CMK (cell line): Measurements from ENCODE around the gene ZNF555.
"Not testable (repeated sequence)": the region's sequence is repeated elsewhere in the genome, so short reads cannot be mapped to it uniquely, and the experiment has no call there.

ENCODE experiments used
- DNase-seq: peaks from one replicate; pipeline ENCODE4 v3.0.0-alpha.2; 2010; ENCODE audit warnings: low read depth

Gene ZNF555

GRCh38 chr19:2807379-2808128, 33.7 kb upstream of the ZNF555 start:
- no peak for DNase-seq

DNA sequence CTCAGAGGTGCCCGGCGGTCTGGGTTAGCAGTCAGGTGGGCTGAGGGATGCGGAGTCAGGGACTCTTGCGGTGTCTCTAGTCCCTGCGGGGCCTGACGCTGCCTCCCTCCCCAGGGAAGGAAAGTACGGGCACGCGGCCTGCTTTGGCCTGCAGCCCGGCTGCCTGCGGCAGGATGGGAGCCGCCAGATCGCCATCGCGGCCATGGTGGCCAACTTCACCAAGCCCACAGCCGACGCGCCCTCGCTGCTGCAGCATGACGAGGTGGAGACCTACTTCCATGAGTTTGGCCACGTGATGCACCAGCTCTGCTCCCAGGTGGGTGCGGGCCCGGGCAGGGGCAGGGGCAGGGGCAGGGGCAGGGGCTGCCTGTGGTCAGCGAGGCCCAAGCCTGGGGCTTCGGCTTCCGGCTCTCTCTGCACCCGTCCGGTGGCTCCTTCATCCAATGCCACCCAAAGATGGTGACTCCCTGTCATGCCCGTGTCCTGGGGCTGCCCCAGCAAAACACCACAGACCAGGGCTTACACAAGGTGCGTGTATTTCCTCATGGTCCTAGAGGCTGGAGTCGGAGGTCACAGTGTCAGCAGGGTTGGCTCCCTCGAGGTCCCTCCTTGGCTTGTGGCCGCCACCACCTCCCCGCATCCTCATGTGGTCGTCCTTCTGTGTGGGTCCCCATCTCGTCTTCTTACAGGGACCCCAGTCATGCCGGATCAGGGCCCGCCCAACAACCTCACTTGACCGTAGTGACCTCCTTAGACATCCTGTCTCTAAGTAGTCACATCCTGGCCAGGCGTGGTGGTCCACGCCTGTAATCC, 32.9 kb upstream of the ZNF555 start:
- DNase-seq, result no peak

DNA sequence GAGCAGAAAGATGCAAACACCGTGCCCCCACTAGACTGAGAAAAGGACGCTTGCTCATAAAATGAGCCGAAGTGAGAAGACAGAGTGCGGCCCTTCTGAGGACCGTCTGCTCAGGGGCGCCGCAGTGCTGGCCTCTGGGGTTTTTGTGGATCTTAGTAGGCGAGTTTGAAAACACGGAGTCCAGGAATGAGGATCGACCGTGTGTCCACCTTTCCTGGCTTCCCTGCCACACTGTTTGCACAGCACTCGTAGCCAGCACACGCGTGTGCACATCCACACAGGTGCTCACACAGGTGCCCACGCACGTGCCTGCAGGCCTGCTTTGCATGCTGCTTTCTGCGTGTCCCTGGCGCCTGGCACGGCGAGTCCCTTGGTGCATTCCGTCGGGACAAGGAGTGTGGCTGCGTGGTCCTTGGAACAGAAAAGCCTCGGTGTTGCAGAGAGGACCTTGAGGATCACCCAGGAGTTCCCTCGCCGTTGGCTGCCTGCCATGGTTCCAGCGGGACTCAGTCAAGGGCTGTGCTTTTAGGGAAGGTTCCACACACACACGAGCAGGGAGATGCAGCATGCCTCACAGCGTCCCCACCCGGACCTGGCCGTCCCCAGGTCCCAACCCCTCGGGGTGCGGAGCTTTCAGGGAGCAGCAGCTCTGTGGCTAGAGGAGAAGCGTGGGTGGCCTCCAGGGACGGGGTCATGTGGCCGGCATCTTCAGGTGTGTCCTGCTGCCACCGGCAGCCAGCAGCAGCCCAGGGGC, 31.7 kb upstream of the ZNF555 start:
- DNase-seq, result no peak

DNA sequence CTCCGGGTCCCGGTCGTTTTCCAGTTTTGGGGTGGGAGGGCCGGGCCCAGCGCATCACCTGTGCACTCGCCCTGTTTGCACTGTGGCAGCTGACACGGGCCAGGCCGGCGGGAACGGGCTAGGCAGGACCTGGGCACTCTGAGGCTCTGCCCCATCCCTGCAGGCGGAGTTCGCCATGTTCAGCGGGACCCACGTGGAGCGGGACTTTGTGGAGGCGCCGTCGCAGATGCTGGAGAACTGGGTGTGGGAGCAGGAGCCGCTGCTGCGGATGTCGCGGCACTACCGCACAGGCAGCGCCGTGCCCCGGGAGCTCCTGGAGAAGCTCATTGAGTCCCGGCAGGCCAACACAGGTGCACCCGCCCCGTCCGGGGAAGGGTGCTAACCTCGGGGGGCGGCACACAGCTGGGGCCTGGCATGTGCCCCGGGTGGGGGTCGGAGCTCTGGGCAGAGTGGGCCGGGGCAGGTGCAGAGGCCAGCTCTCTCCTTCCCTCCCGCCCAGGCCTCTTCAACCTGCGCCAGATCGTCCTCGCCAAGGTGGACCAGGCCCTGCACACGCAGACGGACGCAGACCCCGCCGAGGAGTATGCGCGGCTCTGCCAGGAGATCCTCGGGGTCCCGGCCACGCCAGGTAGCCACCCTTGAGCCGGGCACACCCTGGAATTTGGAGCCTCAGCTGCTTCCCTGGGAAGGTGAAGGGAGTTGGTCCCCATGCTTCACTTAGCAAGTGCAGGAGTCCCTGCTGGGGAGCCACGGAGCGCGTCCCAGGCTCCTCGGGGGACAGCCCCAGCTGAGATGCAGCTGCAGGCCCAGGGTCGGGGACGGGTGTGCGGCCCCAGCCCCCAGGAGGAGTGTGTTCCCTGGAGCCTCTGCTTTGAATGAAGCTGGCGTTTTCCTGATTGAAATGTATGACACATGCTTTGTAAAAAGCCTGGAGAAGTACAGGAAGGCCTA, 30.9 kb upstream of the ZNF555 start:
- no peak for DNase-seq

GRCh38 chr19:2811221-2811722, 30.0 kb upstream of the ZNF555 start:
- DNase-seq, result no peak

GRCh38 chr19:2811735-2812413, 29.4 kb upstream of the ZNF555 start:
- DNase-seq, result no peak

GRCh38 chr19:2812414-2813234, 28.7 kb upstream of the ZNF555 start:
- no peak for DNase-seq

GRCh38 chr19:2813235-2814160, 27.8 kb upstream of the ZNF555 start:
- no peak for DNase-seq

- DNase-seq, result no peak
Observed at GRCh38 chr19:2814426-2814825, 26.8 kb upstream of the ZNF555 start.

DNA sequence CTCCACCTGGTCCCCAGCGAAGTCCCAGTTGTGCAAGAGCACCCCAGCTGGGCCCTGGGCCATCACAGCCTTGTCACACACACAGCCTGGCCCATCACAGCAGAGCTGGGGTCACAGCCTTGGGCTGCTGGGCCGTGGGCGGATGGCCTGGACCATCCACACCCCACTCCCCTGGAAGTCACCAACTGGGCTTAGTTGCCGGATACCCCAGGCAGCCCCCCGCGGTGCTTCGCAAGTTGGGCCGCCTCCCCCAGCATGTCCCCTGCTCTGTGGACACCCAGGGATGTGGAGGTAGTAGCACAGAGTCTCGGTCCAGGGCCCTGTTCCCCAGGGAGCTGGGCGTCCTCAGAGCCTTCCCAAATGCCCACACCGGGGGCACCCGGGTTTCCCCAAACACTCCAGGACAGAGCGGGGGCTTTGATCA, 26.1 kb upstream of the ZNF555 start:
- no peak for DNase-seq

DNA sequence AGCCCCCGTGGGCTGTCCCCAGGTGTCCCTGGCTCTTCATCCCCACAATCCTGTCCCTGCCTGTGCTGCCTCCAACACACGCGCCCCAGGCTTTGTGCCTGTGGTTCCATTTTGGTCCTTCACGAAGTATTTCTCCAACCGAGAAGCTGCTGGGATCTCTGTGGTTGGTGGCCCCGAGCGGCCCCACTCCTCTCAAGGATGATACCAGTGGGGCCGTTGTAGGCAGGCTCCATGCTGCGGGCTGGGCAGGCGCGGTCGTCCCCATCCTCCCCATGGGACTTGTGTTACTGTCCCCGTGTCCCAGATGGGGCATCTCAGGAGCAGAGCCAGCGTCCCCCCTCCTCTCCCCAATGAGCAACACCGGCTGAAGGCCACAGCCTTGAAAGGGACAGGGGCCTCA, 25.4 kb upstream of the ZNF555 start:
- no peak for DNase-seq

DNA sequence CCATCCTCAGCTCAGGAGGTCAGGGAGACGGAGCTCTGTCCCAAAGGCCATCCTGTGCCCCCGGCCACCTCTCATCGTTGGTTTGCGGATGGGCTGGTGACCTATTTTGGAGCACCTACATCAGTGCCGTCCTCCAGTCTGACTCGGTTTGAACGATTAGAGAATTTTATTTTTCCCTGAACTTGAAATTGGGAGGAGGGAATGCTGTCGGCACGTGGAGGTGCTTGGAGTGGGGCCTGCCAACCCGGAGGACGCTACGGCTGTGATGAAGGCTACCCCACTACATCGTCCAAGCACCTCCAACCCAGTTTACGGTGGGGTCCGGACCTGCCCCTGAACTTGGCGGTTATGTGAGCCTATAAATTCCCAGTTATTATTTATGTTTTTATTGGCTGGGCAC, 24.6 kb upstream of the ZNF555 start:
- DNase-seq, result no peak

- not testable (repeated sequence) for DNase-seq
Observed at GRCh38 chr19:2817237-2817829, 23.9 kb upstream of the ZNF555 start.

- peak; percentile 97 for DNase-seq
Observed at GRCh38 chr19:2819540-2820111, 21.6 kb upstream of the ZNF555 start, which contains the start of gene ZNF554. TSS of gene ZNF554 (plus strand) at chr19:2819868. CDS start at chr19:2820072, 204 bp downstream.

GRCh38 chr19:2820112-2820702, 21.1 kb upstream of the ZNF555 start:
- DNase-seq, result no peak

DNA sequence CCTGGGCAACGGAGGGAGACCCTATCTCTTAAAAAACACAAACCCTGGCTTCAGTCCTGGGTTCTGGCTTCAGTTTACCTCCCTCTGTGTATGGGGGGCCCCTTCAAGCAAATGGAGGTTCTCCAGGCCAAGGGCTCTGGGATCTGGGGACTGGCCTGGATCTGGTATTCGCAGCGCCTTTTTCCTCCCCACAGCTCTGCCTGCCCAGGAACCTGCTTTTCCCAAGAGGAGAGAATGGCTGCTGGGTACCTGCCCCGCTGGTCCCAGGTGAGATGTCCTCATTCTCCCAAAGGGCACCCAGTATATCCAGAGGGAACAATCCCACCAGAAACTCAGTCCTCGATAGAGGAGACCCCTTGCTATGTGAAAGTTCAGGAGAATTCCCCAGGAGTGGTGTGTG, 18.4 kb upstream of the ZNF555 start:
- no peak for DNase-seq

- DNase-seq, result no peak
Observed at GRCh38 chr19:2823646-2824045, 17.6 kb upstream of the ZNF555 start.
